Esophagus squamous epithelium (tissue), 5 donors: Measurements from ENCODE around the gene KLF15. TPM values are rescaled to one million over a fixed set of nuclear protein-coding genes. Genes with fewer than 3 reads are reported as not detected.
A peak's percentile ranks its signal among the peaks of the same experiment; 100 is the strongest.

Experiments
- DNase-seq: peaks from one replicate; lab custom pipeline; 2025; lab: John Stamatoyannopoulos, UW
- H3K27ac ChIP-seq, 4 donors: fragments of 200-600 bp; sonication (generic); one replicate each; pipeline ENCODE4 v1.5.1; 2016 to 2019; ENCODE audit warnings: mild to moderate bottlenecking in 1 of 4
- H3K27me3 ChIP-seq, 4 donors: fragments of 200-600 bp; sonication (generic); 1 replicate in 3 of 4; 2 replicates in 1 of 4; pipeline versions ENCODE4 v1.5.1 to v1.6.0; 2017 to 2021; ENCODE audit warnings: antibody characterized with exemption in 1 of 4
- H3K36me3 ChIP-seq, 3 donors: fragments of 200-600 bp; sonication (generic); one replicate each; pipeline ENCODE4 v1.5.1; 2016 to 2019
- H3K4me1 ChIP-seq, 3 donors: fragments of 200-600 bp; sonication (generic); one replicate each; pipeline ENCODE4 v1.5.1; 2017 to 2019
- H3K4me3 ChIP-seq, 4 donors: fragments of 200-600 bp; sonication (generic); 1 replicate in 3 of 4; 2 replicates in 1 of 4; pipeline ENCODE4 v1.5.1; 2016 to 2019; ENCODE audit warnings: mild to moderate bottlenecking in 2 of 4, moderate library complexity in 1 of 4
- H3K9me3 ChIP-seq, 3 donors: fragments of 200-600 bp; sonication (generic); one replicate each; pipeline ENCODE4 v1.5.1; 2016 to 2019
- CTCF ChIP-seq, 6 experiments: fragments of 450-650 bp in 4 of 6; fragments of 200-600 bp in 2 of 6; sonication (generic) in 2 of 6; IDR thresholded peaks; one replicate each; pipeline ENCODE4 v1.5.1; 2016 to 2019; ENCODE audit warnings: antibody characterized with exemption in 6 of 6, mild to moderate bottlenecking in 4 of 6, moderate library complexity in 4 of 6
- POLR2A ChIP-seq, 4 donors: fragments of 450-650 bp; IDR thresholded peaks; one replicate each; pipeline ENCODE4 v1.6.1; 2017; ENCODE audit warnings: antibody characterized with exemption in 4 of 4, mild to moderate bottlenecking in 4 of 4, moderate library complexity in 3 of 4
- WGBS, 2 donors: methylation state at CpG; one replicate each; pipeline ENCODE4 v1.1.5; 2018; 5-methylcytosine and 5-hydroxymethylcytosine counted together
- intact Hi-C: fragments of 100-400 bp; cut with DNase I; formaldehyde crosslinking; loops from one replicate; pipeline ENCODE4 v1.15.0; 2022
- total RNA-seq, 4 donors: library from RNA; depleted of rRNA; stranded (reverse); fragments of >200 nt; gene quantifications; one replicate each; pipeline ENCODE4 v1.1.0, GENCODE V29; 2016
- donor health status: DM: yes; HTN: yes; CAD: no.

Gene KLF15
- total RNA-seq, 4 donors from 2014 or later: 1.8 to 43.1 (median 7.7) TPM

- DNase-seq: no peak
- WGBS, 2 donors: 7 to 20% methylated on average over 1 to 4 of the region's 11 CpGs
- no peaks in the 10 kb centered on the region for H3K9me3 ChIP-seq
- no peak for TF ChIP-seq POLR2A (IDR thresholded peaks at IDR 0.05)
- TF ChIP-seq CTCF (IDR thresholded peaks at IDR 0.05): no peak
- intact Hi-C loops: no loop called here
- H3K4me1 ChIP-seq: peaks cover 19 to 48% (median 25%) of the 10 kb centered on the region in 3 donors
- peaks cover 0 to 64% (median 0%) of the 10 kb centered on the region in 4 donors for H3K27me3 ChIP-seq
- H3K4me3 ChIP-seq: peak overlapping the region; percentile 61 to 83 (median 78)
- peak overlapping the region; percentile 83 to 97 (median 92) for H3K27ac ChIP-seq
- H3K36me3 ChIP-seq: no peaks in the 10 kb centered on the region
These were observed 1.0 kb upstream of the KLF15 start for GRCh38 chr3:126358038-126358815.

GRCh38 chr3:126356373-126357264 is 589 bp downstream of the KLF15 start:
- WGBS, 2 donors: 0 to 2% methylated on average over 13 to 29 of the region's 100 CpGs
- peak overlapping the region; percentile 91 to 97 (median 92) for H3K27ac ChIP-seq
- DNase-seq: no peak
- TF ChIP-seq CTCF (IDR thresholded peaks at IDR 0.05) (no peak), POLR2A (IDR thresholded peaks at IDR 0.05) (no peak)
- H3K4me3 ChIP-seq: peak overlapping the region; percentile 61 to 83 (median 78)
- H3K4me1 ChIP-seq: peaks cover 19 to 53% (median 25%) of the 10 kb centered on the region in 3 donors
- intact Hi-C loops: no loop called here
- H3K36me3 ChIP-seq: peaks cover 0 to 11% (median under 1%) of the 10 kb centered on the region in 3 donors
- H3K9me3 ChIP-seq: no peaks in the 10 kb centered on the region
- peaks cover 0 to 61% (median 0%) of the 10 kb centered on the region in 4 donors for H3K27me3 ChIP-seq

GRCh38 chr3:126355777-126356372 is 1.3 kb downstream of the KLF15 start:
- Histone ChIP-seq H3K36me3 (peaks cover 0 to 18% (median 8%) of the 10 kb centered on the region in 3 donors), H3K27ac (peak overlapping the region; percentile 91 to 97 (median 92)), H3K4me1 (peaks cover 19 to 61% (median 25%) of the 10 kb centered on the region in 3 donors), H3K4me3 (peak overlapping the region; percentile 61 to 83 (median 78)), H3K27me3 (peaks cover 0 to 54% (median 0%) of the 10 kb centered on the region in 4 donors), H3K9me3 (no peaks in the 10 kb centered on the region)
- TF ChIP-seq POLR2A (IDR thresholded peaks at IDR 0.05) (peak in 2 of 4 donors; percentile 2 to 49), CTCF (IDR thresholded peaks at IDR 0.05) (peak in 1 of 6 experiments; percentile 22)
- intact Hi-C loops: no loop called here
- DNase-seq: peak; percentile 41
- 0 to 9% methylated on average over 5 to 7 of the region's 32 CpGs for WGBS, 2 donors

GRCh38 chr3:126355251-126355650 is 2.0 kb downstream of the KLF15 start:
- TF ChIP-seq POLR2A (IDR thresholded peaks at IDR 0.05): no peak
- no peak for TF ChIP-seq CTCF (IDR thresholded peaks at IDR 0.05)
- Histone ChIP-seq H3K27ac (peak overlapping the region; percentile 91 to 97 (median 92)), H3K4me3 (peak overlapping the region; percentile 61 to 83 (median 78)), H3K36me3 (peaks cover 0 to 24% (median 8%) of the 10 kb centered on the region in 3 donors), H3K27me3 (peaks cover 0 to 48% (median 0%) of the 10 kb centered on the region in 4 donors), H3K4me1 (peaks cover 19 to 67% (median 25%) of the 10 kb centered on the region in 3 donors), H3K9me3 (no peaks in the 10 kb centered on the region)
- no peak for DNase-seq
- WGBS, 2 donors: 73 to 74% methylated on average over 2 to 3 of the region's 3 CpGs
- intact Hi-C loops: no loop called here
